ENCODE results near the gene HES7. TPM values are rescaled to one million over a fixed set of nuclear protein-coding genes. Genes with fewer than 3 reads are reported as not detected.

Gene HES7
- total and polyA plus RNA-seq, 4 donors: not detected

DNA sequence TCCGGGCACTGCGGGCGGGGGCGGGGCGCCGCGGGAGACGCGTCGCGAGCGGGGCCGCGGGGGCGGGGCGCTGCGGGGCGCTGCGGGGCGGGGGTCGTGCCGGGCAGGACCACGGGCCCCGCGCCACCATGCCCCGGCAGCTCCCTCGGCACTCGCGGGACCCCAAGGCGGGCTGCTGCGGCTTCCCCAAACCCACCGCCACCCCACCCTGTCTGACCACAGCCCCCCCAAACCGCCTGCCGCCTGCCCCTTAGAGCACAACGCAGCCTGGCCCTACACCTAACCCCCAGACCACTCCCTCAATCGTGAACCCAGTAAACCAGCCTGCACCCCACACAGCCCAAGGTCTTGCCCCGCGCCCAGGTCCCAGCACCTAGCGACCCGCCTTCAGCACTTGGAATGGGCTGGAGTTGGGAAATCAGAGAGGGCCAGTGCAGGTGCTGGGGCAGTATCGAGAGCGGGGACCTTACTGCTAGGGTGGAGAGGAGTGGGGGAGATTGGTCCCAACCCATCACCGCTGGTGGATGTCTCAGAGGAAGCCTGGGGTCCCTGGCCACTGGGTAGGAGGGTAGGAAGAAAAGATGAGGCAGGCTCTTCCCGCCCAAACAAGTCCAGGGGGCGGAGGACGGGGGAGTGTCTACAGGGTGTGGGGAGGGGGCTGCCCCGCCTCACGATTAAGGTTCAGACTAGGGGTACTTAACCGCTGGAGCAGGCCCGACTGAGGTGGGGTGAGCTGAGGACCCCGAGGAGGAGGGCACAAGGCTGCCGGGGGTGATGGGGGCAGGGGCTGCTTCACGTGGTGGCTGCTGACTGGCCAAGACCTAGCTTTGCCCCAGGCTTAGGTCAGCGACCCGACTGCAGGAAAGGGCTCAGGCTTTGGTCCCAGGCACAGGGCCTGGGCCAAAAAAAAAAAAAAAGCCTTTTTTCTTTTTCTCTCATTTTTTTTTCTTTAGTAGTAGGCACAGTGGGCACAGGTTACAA lies 39.4 kb upstream of the HES7 start:
- Histone ChIP-seq H3K4me3 (ENCODE audit: low read depth in 1 of 3, low read length in 3 of 3) (peak overlapping the region; percentile 3 to 86 (median 52)), H3K27me3 (ENCODE audit: control insufficient read depth in 4 of 4, insufficient read depth in 4 of 4, low read length in 3 of 4) (no peaks in the 10 kb centered on the region), H3K9me3 (ENCODE audit: control insufficient read depth in 4 of 4, low read length in 3 of 4) (no peaks in the 10 kb centered on the region), H3K9ac (ENCODE audit: low read depth in 1 of 2, low read length in 2 of 2) (peak overlapping the region; percentile 42 to 72), H3K27ac (ENCODE audit: low read depth in 1 of 2, low read length in 2 of 2) (peak overlapping the region; percentile 97 to 98), H3K36me3 (ENCODE audit: control insufficient read depth in 4 of 4, insufficient read depth in 3 of 4, low read depth in 1 of 4, low read length in 3 of 4) (peaks cover 2 to 10% (median 6%) of the 10 kb centered on the region in 4 donors), H3K4me1 (ENCODE audit: control insufficient read depth in 4 of 4, insufficient read depth in 4 of 4, low read length in 3 of 4) (peaks cover 8 to 50% (median 40%) of the 10 kb centered on the region in 4 donors)
- WGBS: 6% methylated on average over 55 of the region's 55 CpGs
- peak; percentile 58 for DNase-seq (ENCODE audit: low spot score)
- no peak for TF ChIP-seq NR2F2 (IDR thresholded peaks at IDR 0.05)
- TF ChIP-seq, protein P1, sequence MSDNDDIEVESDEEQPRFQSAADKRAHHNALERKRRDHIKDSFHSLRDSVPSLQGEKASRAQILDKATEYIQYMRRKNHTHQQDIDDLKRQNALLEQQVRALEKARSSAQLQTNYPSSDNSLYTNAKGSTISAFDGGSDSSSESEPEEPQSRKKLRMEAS (IDR thresholded peaks at IDR 0.05): no peak
- TF ChIP-seq TAF1 (conservative IDR thresholded peaks at IDR 0.05): no peak
- peak in 1 of 2 donors; percentile 17 for TF ChIP-seq HNF4A (conservative IDR thresholded peaks at IDR 0.05)
- no peak for TF ChIP-seq FOXA2 (IDR thresholded peaks at IDR 0.05)
- TF ChIP-seq, protein P2, sequence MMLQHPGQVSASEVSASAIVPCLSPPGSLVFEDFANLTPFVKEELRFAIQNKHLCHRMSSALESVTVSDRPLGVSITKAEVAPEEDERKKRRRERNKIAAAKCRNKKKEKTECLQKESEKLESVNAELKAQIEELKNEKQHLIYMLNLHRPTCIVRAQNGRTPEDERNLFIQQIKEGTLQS (IDR thresholded peaks at IDR 0.05): no peak
- TF ChIP-seq, protein P3, sequence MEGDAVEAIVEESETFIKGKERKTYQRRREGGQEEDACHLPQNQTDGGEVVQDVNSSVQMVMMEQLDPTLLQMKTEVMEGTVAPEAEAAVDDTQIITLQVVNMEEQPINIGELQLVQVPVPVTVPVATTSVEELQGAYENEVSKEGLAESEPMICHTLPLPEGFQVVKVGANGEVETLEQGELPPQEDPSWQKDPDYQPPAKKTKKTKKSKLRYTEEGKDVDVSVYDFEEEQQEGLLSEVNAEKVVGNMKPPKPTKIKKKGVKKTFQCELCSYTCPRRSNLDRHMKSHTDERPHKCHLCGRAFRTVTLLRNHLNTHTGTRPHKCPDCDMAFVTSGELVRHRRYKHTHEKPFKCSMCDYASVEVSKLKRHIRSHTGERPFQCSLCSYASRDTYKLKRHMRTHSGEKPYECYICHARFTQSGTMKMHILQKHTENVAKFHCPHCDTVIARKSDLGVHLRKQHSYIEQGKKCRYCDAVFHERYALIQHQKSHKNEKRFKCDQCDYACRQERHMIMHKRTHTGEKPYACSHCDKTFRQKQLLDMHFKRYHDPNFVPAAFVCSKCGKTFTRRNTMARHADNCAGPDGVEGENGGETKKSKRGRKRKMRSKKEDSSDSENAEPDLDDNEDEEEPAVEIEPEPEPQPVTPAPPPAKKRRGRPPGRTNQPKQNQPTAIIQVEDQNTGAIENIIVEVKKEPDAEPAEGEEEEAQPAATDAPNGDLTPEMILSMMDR (IDR thresholded peaks at IDR 0.05; ENCODE audit: low read depth, low read length, missing input control): no peak
- TF ChIP-seq, protein P4, sequence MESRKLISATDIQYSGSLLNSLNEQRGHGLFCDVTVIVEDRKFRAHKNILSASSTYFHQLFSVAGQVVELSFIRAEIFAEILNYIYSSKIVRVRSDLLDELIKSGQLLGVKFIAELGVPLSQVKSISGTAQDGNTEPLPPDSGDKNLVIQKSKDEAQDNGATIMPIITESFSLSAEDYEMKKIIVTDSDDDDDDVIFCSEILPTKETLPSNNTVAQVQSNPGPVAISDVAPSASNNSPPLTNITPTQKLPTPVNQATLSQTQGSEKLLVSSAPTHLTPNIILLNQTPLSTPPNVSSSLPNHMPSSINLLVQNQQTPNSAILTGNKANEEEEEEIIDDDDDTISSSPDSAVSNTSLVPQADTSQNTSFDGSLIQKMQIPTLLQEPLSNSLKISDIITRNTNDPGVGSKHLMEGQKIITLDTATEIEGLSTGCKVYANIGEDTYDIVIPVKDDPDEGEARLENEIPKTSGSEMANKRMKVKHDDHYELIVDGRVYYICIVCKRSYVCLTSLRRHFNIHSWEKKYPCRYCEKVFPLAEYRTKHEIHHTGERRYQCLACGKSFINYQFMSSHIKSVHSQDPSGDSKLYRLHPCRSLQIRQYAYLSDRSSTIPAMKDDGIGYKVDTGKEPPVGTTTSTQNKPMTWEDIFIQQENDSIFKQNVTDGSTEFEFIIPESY (IDR thresholded peaks at IDR 0.05): no peak
- TF ChIP-seq, protein P5, sequence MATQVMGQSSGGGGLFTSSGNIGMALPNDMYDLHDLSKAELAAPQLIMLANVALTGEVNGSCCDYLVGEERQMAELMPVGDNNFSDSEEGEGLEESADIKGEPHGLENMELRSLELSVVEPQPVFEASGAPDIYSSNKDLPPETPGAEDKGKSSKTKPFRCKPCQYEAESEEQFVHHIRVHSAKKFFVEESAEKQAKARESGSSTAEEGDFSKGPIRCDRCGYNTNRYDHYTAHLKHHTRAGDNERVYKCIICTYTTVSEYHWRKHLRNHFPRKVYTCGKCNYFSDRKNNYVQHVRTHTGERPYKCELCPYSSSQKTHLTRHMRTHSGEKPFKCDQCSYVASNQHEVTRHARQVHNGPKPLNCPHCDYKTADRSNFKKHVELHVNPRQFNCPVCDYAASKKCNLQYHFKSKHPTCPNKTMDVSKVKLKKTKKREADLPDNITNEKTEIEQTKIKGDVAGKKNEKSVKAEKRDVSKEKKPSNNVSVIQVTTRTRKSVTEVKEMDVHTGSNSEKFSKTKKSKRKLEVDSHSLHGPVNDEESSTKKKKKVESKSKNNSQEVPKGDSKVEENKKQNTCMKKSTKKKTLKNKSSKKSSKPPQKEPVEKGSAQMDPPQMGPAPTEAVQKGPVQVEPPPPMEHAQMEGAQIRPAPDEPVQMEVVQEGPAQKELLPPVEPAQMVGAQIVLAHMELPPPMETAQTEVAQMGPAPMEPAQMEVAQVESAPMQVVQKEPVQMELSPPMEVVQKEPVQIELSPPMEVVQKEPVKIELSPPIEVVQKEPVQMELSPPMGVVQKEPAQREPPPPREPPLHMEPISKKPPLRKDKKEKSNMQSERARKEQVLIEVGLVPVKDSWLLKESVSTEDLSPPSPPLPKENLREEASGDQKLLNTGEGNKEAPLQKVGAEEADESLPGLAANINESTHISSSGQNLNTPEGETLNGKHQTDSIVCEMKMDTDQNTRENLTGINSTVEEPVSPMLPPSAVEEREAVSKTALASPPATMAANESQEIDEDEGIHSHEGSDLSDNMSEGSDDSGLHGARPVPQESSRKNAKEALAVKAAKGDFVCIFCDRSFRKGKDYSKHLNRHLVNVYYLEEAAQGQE (IDR thresholded peaks at IDR 0.05): no peak
- no peak for TF ChIP-seq SP1 (IDR thresholded peaks at IDR 0.05)
- TF ChIP-seq RAD21 (IDR thresholded peaks at IDR 0.05): no peak
- peak; percentile 23 for TF ChIP-seq YY1 (IDR thresholded peaks at IDR 0.05)
- no peak for TF ChIP-seq FOXA1 (IDR thresholded peaks at IDR 0.05)
- TF ChIP-seq EGR1 (IDR thresholded peaks at IDR 0.05; ENCODE audit: low read depth in 2 of 2): no peak
- TF ChIP-seq RXRA (IDR thresholded peaks at IDR 0.05): peak; percentile 74 to 80
